Measurements from ENCODE around the gene CNOT11.

CNOT11 gene

GRCh38 chr2:101287303-101287702 is 34.6 kb downstream of the CNOT11 start:
- no peak for TF ChIP-seq CTCF (IDR thresholded peaks at IDR 0.05; ENCODE audit: low read depth, low read length)
- no peak overlapping the region for H3K4me3 ChIP-seq (ENCODE audit: low read depth, low read length)

GRCh38 chr2:101290711-101291110 is 38.0 kb downstream of the CNOT11 start:
- no peak overlapping the region for H3K4me3 ChIP-seq (ENCODE audit: low read depth, low read length)
- TF ChIP-seq CTCF (IDR thresholded peaks at IDR 0.05; ENCODE audit: low read depth, low read length) = no peak

GRCh38 chr2:101291973-101292372 is 39.3 kb downstream of the CNOT11 start:
- H3K4me3 ChIP-seq (ENCODE audit: low read depth, low read length) = no peak overlapping the region
- no peak for TF ChIP-seq CTCF (IDR thresholded peaks at IDR 0.05; ENCODE audit: low read depth, low read length)

DNA sequence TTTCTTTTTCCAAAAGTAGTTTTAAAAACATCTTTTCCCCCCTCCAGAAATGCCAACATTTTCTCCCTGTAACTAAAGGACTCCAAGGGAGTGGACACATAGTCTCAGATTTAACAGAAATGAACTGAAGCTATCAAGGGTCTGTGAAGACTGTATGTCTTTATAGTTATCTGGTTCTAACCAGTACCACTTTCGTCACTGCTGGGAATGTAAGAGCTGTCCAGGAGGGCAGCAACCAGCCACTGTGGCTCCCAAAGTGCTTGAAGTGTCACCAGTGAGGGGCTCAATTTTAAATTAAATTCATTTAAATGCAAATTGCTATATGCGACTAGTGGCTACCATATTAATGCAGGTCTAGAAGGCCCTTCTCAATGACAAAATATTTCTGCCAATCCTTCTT is 40.9 kb downstream of the CNOT11 start:
- H3K4me3 ChIP-seq (ENCODE audit: low read depth, low read length) = no peak overlapping the region
- TF ChIP-seq CTCF (IDR thresholded peaks at IDR 0.05; ENCODE audit: low read depth, low read length) = no peak

- no peak for TF ChIP-seq CTCF (IDR thresholded peaks at IDR 0.05; ENCODE audit: low read depth, low read length)
- H3K4me3 ChIP-seq (ENCODE audit: low read depth, low read length) = no peak overlapping the region
These were observed 42.2 kb downstream of the CNOT11 start for GRCh38 chr2:101294861-101295260.

DNA sequence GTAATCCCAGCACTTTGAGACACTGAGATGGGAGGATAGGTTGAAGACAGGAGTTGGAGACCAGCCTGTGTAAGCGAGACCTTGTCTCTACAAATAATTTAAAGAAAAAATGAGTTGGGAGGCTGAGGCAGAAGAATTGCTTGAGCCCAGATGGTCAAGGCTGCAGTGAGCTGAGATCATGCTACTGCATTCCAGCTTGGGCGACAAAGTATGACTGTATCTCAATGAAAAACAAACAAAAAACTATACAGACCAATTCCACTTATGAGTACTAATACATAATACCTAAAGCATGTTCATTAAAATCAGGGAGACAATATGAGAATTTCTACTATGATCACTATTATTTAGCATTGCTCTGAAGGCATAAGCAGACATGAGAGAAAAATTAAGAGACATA is 43.2 kb downstream of the CNOT11 start:
- no peak for TF ChIP-seq CTCF (IDR thresholded peaks at IDR 0.05; ENCODE audit: low read depth, low read length)
- H3K4me3 ChIP-seq (ENCODE audit: low read depth, low read length) = no peak overlapping the region

DNA sequence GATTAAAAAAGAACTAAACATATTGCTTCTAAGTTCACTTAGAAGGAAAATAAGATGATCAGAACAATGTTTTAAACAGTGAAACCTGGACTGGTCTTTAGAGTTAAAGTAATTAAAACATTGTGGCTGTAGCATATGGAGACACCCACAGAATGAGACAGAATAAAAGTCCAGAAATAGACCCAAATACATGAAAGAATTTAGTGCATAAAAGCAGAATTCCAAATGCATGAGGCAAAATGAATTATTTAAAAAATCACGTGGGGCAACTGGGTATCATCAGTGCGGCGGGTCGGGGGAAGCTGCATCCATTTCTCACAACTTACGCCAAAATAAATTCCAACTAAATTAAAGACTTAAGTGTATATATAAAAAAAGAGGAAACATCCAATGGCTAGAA is 43.7 kb downstream of the CNOT11 start:
- no peak overlapping the region for H3K4me3 ChIP-seq (ENCODE audit: low read depth, low read length)
- no peak for TF ChIP-seq CTCF (IDR thresholded peaks at IDR 0.05; ENCODE audit: low read depth, low read length)
